HG03064 (cell line): Measurements from ENCODE around the gene LNX1.
A peak's percentile ranks its signal among the peaks of the same experiment; 100 is the strongest.

Source experiments
- ATAC-seq: cut with Tn5 transposase; IDR thresholded peaks from one replicate; pipeline ENCODE4 v1.9.1; 2021; ENCODE audit warnings: low read depth; ENCODE audit not compliant: unreplicated experiment

Gene LNX1

DNA sequence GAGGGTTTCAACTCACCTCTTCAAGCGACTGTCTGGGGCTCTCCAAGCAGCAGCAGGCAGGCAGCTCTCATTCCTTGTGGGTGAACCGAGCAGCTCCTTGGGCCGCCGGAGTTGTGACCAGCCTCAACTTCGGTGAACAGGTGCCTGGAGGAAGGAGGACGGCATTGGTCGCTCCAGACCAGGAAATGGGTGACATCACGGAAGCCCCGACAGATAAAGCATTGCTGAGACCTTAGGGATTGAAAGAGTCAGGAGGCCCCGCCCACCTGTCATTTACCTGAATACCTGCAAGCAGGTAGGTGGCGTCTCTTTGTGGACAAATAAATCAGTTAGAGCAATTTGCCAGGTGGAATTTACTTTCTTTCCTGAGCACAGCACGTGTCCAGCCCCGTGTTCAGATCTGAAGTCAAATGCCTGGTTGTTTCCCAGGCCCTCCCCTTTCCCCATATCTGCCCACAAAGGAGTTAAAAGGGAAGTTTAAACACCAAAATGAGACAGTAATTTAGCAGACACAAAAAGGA lies at the start of gene LNX1:
Gene LNX1 (minus strand): TSS at position 115 of the 521 bp plus-strand sequence. CDS start 17,484 bp downstream, outside the sequence.
- no peak for ATAC-seq

DNA sequence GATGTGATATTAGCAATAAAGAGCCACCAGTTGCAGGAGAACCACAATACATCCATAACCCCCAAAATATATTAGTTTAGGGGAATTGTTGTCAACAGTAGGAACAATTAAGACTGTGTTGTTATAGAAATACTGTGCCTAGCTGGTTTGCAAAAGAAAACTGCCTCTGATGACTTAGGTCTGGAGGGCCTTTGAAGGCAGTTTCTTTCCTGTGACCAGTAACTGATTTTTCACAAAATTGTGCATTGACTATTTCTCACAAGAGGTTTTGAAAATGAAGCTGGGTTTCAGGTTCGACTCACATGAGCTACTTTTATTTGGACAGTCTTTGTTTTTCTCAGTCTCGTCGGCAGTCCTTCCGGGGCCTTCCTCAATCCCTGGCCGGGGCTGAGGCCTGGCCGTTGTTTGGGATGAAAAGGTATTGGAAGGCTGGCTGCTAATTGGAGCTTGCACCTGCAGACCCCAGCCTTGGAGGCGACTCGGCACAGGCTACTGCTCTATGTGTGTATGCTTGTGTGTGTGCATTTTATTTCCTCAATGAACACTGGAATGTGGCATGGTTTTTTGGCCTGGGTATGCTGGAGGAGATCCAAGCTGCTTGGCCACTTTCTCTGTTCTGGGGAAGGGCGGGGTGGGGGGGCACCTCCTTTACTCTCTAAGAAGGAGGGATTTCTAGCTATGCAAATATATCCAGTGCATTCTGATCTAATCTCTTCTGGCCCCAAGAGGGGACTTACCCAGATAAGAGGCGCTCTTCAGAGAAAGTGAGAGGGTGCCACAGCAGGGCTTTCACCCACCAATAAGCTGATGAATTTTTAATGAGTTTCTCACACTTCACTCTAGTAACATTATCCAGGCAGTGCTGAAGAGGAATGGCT lies 49.5 kb upstream of the LNX1 start:
- ATAC-seq = peak; percentile 74

DNA sequence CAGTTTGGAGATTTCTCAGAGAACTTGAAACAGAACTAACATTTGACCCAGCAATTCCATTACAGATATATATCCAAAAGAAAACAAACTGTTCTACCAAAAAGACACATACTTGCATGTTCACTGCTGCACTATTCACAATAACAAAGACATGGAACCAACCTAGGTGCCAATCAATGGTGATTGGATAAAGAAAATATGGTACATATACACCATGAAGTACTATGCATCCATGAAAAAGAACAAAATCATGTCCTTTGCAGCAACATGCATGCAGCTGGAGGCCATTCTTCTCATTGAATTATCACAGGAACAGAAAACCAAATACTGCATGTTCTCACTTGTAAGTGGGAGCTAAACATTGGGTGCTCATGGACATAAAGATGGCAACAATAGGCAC lies 47.6 kb upstream of the LNX1 start:
- ATAC-seq = no peak

DNA sequence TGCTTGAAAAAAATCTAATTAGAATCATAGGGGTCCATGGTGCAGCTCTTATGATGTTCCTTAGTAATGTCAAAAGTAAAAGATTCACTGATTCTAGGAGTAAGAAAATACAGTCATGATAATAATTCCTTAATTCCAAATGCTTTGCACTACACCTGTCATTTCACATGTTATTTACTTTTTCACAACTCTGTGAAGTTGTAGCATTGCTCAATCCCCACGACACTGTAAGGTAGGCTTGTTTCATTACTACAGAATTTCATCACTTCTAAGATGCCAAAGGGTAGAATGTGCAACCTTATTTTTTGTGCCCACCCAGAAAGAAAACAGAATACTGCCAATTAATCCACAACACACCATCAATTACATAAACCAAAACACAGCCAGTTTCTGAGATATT lies 46.1 kb upstream of the LNX1 start:
- ATAC-seq = no peak

DNA sequence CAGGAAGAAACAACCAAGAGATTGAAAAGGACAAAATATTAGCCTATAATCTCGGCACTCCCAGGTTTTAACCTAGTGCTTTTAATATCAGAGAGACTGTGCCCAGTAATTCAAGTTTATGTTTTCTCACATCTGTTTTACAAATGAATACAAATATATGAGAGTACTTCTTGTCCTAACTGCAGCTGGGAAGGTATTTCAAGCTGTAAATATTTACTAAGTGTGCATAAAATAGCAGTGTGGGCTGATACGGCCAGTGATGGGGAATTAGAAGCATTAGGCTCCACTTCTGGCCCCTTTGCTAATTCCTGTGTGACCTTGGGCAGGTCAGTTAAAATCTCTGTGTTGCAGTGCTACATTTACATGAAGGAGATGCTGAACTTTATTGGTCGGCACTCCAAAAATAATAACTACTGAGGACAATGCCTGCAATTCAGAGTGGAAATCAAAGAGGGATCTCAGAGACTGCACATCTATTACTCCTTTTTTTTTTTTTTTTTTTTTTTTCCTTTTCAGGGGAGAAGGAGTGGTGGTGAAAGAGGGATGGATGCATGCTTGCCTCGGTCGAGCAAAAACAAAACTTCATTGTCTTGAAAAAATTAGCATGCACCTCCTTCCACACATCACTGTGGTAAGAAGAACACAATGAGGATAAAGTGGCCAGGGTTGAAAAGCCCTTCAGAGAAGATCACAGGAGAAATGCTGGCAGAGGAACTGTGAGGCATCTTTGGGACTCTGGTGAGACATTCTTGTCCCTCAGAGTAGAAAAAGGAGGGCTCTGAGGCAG lies 44.6 kb upstream of the LNX1 start:
- no peak for ATAC-seq

DNA sequence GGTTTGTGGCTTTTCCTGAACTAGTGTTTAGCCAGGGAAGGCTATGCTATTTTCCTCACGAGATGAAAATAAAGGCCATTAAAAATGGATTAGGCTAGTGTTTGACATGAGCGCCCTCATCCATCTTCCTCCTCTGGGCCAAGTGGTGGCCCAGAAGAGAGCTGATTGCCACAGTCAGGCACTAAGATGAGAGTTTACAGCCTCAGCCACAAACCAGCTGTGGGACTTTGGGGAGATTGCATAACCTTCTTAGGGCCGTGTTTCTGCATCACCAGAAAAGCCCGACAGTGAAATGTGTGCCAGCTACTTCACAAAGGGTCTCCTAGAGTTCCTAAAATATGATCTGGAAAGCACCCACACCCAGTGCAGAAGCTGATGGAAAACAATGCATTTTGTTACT lies 42.3 kb upstream of the LNX1 start:
- ATAC-seq = no peak

DNA sequence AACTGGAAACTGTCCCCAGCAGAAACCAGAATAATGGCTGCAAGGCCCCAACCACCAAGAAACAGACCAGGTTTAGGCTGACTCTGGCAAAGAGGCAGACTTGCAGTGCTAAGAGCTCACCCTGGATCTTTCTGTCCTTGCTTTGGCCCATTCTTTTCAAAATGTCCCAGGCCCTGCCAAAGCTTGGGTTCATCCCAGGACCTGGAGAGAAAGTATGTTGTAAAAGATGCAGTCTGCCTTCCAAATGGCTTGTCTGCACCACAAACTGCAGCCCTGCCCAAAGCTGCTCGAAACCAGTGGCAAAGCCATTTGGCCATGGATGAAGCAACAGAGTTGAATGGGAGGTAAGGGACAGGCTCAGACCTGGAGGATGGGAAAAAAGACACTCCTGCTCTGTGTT lies 38.0 kb upstream of the LNX1 start:
- no peak for ATAC-seq

DNA sequence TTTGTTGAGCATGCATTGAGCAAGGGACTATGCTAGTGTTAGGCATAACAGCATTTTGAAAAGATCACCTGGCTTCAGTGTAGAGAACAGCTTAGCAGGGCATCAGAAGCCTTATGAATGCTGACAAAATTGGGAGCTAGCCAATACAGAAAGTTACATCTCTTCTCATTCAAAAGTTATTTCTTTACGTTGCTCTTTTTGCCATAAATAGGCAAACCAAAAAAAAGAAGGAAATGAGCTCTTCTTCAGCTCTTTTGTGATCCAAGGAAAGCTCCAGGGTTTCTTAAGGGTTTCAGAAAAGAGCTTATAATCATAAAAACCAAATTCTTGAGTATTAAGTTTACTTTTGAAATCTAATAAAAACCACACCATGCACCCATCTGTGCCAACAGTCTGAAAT lies 35.2 kb upstream of the LNX1 start:
- ATAC-seq = no peak

DNA sequence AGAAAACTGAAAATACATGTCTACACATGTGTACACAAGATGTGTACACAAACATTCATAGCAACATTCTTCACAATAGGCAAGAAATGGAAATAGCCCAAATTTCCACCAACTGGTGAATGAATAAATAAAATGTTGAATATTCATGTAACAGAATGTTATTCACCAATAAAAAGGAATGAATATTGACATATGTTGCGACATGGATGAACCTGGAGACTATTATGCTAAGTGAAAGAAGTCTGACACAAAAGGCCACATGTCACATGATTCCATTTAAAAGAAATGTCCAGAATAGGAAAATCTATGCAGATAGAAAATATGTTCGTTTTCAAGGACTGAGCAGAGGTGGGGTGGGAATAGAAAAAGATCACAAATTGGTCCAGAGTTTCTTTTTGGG lies 34.6 kb upstream of the LNX1 start:
- no peak for ATAC-seq

DNA sequence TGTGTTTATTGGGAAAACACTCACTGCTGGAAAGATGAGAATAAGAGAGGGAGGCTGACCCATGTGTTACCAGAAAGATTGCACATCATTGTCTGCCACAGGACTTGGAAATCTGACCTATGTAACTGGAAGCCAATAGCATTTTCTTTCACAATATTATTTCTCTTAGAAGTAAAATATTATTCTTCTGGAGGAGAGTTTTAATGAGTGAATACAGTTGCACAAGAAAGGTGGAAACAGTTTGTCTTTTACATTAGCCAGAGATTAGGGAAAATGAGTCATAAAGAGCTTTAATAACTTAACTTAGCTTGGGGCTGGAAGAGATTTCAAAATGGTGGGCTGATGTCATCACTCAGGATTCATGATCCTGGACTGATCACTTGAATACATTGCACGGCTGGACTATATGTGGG lies 31.5 kb upstream of the LNX1 start:
- ATAC-seq = no peak

DNA sequence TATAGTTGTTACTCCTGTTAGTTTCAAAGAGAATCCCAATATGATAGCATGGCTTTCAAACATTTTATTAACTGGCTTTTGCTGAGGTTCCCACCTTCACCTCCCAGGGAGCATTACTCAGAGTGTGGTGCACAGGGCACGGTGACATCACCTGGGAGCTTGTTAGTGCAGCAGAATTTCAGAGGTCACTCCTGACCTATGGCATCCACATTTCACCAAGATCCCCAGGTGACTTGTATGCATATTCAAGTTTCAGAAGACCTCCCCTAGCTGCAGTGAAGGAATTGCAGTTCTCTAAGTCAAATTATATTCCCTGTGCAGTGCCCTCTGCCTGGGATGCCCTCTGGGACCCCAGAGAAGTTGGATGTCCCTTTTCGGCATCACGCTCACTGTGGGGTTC lies 29.7 kb upstream of the LNX1 start:
- no peak for ATAC-seq

DNA sequence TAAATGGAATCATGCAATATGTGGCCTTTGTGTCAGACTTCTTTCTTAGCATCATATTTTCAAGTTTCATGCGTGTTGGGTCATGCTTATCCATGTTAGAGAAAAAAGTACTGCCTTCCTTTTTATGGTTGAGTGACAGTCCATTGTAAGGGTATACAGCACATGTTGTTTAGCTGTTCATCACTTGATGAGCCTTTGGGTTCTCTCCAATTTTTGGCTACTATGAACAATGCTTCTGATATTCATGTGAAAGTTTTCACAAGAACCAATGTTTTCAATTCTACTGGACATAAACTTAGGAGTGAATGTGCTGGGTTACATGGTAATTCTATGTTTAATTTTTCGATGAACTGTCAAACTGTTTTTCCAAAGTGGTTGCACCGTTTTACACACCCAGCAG lies 28.1 kb upstream of the LNX1 start:
- ATAC-seq = no peak

DNA sequence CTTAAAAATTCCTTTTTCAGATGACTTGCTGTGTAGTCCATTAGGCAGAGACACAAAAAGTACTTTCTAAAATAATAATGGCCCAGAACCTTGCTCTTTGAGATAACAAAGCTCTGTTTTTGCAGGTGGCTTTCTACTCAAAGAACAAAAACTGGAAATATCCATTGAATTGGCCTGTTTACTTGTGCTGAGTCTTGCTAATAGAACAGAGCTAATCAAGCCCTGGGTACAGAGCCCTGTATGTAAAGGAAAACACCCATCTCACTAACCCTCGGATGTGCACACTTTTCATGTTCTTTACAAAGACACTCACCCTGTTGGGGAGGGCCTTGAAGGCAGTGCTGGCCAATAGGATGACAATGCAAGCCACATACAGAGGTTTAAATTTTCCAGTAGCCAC lies 27.0 kb upstream of the LNX1 start:
- no peak for ATAC-seq

DNA sequence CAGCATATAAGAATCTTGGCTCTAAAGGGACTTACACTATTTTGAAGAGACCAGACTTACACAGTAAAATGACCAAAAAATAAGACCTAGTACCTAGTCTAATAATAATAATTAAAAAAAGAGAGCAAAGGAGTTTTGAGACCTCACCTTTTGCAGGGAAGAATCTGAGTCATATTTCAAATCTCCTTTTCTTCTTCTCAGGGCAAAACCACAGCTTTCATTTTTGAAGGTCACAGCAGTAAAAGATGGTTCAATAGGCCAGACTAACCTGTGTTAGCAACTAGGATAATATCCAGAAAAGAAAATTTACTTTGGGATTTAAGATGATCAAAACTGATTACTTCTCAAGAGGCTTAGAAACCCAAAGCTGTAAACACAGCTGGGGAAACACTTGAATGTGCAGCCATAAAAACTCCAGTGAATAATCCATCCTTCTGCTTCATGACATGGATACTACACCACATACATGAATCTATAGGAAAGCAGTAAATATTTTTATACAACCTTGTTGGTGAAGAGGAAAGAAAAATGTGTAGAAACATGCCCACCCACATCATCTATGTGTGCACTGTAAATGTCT lies 25.9 kb upstream of the LNX1 start:
- ATAC-seq = no peak

DNA sequence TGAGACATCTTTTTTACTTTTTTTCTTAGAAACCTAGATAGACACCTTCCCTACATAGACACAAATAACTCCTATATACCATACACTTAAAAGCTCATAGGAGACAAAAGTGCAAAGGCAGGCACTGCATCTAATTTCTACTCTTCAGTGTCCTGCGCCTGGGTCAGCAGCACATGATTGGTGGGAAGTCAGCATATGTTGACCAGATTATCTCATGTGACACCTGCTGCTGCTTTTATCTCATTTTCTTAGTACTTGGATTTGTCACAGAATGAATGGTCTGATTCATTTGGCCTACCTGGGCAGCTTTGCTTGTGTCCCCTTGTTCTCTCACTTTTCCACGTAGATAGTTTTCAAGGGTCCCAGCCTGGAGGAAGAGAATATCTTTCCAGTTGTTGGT lies 24.9 kb upstream of the LNX1 start:
- no peak for ATAC-seq

DNA sequence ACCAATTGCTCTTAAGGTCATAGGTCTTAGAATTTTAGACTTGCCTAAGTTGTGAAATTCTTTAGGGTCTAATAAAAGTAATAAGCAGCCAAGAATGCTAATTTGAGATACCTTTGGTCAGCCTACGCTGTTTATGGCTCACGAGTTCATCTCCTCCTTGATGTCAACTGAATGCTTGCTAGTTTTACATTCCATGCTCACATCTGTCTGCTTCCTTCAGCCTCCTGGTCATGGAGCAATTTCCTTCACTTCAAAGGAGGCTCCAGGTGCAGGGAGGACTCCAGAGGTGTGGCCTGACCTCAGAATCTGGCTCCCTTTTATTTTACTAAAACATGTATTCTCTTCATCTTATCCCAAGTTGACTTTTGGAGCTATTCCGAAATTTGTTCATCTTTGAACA lies 23.3 kb upstream of the LNX1 start:
- no peak for ATAC-seq

DNA sequence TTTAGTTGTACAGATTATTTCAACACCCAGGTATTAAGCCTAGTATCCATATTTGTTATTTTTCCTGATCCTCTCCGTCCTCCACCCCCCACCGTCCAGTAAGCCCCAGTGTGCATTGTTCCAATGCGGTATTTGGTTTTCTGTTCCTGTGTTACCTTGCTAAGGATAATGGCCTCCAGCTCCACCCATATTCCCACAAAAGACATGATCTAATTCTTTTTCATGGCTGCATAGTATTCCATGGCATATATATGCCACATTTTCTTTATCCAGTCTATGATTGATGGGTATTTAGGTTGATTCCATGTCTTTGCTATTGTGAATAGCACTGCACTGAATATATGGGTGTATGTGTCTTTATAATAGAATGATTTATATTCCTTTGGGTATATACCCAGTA lies 22.1 kb upstream of the LNX1 start:
- ATAC-seq = no peak

DNA sequence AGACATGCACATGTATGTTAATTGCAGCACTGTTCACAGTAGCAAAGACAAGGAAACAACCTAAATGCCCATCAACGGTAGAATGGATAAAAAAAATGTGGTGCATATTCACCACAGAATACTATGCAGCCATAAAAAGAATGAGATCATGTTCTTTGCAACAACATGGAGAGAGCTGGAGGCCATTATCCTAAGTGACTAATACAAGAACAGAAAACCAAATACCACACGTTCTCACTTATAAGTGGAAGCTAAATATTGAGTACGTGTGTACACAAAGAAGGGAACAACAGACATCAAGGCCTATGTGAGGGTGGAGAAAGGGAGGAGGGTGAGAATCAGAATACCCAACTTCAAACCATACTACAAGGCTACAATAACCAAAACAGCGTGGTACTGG lies 17.4 kb upstream of the LNX1 start:
- no peak for ATAC-seq

DNA sequence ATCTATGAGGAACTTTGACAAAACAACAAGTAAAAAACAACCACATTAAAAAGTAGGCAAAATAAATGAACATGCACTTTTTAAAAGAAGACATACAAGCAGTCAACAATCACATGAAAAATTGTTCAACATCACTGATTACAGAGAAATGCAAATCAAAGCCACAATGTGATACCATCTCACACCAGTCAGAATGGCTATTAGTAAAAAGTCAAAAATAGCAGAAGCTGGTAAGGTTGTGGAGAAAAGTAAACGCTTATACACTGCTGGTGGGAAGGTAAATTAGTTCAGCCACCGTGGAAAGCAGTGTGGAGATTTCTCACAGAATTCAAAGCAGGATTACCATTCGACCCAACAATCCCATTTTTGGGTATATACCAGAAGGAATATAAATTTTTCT lies 17.0 kb upstream of the LNX1 start:
- ATAC-seq = no peak

DNA sequence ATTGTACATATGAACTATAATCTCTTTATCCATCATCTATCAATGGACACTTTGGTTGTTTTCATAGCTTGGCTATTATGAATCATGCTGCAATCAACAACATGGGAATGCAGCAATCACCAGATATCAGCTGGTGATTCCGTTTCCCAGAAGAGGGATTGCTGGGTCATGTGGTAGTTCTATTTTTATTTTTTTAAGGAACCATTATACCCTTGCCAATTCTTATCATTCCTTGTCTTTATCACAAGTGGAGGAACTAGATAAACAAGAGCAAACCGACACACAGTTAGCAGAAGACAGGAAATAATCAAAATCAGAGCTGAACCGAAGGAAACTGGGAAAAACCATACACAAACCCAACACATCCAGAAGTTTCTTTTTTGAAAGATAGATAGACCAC lies 14.5 kb upstream of the LNX1 start:
- no peak for ATAC-seq

DNA sequence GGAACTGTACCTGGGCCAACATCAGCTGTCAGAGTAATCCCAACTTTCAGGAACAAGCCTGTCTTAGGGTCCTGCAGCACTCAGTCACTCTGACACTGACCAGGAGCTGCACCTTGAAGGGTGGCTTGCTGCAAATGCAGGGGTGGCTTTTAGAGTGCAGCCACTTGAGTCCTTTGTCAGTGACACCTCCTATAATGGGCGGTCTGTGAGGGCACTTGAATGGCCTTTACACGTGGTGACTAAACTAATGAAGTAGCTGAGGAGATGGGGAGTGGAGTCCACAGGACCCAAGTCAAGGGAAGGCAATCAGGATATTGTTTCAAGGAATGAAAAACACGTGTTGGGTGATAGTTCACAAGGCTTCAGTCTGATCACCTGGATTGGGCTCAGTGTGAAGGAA lies 11.1 kb upstream of the LNX1 start:
- no peak for ATAC-seq
